Neuronal stem cell (in vitro differentiated cells): ENCODE results near the gene NKPD1.
A peak's percentile ranks its signal among the peaks of the same experiment; 100 is the strongest.

ENCODE experiments used
- DNase-seq: peaks from one replicate; pipeline ENCODE4 v3.0.0-alpha.2; 2013; ENCODE audit warnings: low spot score
- H2AFZ ChIP-seq: one replicate; pipeline ENCODE4 v1.6.1; 2013; ENCODE audit warnings: mild to moderate bottlenecking, low read length, inconsistent platforms
- H2AK5ac ChIP-seq: 2 replicates; pipeline ENCODE4 v1.6.1; 2013; ENCODE audit warnings: low read depth, mild to moderate bottlenecking, inconsistent platforms, low read length, moderate library complexity, mixed read lengths
- H2BK120ac ChIP-seq: 2 replicates; pipeline ENCODE4 v1.6.1; 2013; ENCODE audit warnings: low read depth, mild to moderate bottlenecking, inconsistent platforms, low read length, moderate library complexity, mixed read lengths
- H2BK12ac ChIP-seq: one replicate; pipeline ENCODE4 v1.6.1; 2013; ENCODE audit warnings: low read length, inconsistent platforms
- H2BK15ac ChIP-seq: 2 replicates; pipeline ENCODE4 v1.6.1; 2013; ENCODE audit warnings: mild to moderate bottlenecking, low read length, inconsistent platforms, mixed read lengths
- H2BK5ac ChIP-seq: one replicate; pipeline ENCODE4 v1.6.1; 2013; ENCODE audit warnings: inconsistent platforms, mild to moderate bottlenecking, low read length, moderate library complexity
- H3K14ac ChIP-seq: one replicate; pipeline ENCODE4 v1.6.1; 2013; ENCODE audit warnings: low read length, inconsistent platforms
- H3K18ac ChIP-seq: 2 replicates; pipeline ENCODE4 v1.6.1; 2013; ENCODE audit warnings: low read length, inconsistent platforms
- H3K23ac ChIP-seq: 2 replicates; pipeline ENCODE4 v1.6.1; 2013; ENCODE audit warnings: low read depth, mild to moderate bottlenecking, mixed read lengths, low read length, inconsistent platforms; ENCODE audit not compliant: poor library complexity
- H3K27ac ChIP-seq: replicated peaks from 3 replicates; pipeline ENCODE4 v1.5.1; 2013; ENCODE audit warnings: low read length, inconsistent platforms
- H3K27me3 ChIP-seq, 3 experiments: 2 replicates each; pipeline ENCODE4 v1.6.1; 2013; ENCODE audit warnings: low read length in 3 of 3, mild to moderate bottlenecking in 2 of 3, inconsistent platforms in 1 of 3, low read depth in 1 of 3, mixed read lengths in 1 of 3, moderate library complexity in 1 of 3; ENCODE audit not compliant: control insufficient read depth in 3 of 3, insufficient read depth in 3 of 3
- H3K36me3 ChIP-seq, 2 donors: replicated peaks in 1 of 2; 2 replicates each; pipeline ENCODE4 v1.6.1; 2013; ENCODE audit warnings: low read length in 2 of 2; ENCODE audit not compliant: control insufficient read depth in 2 of 2, insufficient read depth in 2 of 2
- H3K4ac ChIP-seq: 2 replicates; pipeline ENCODE4 v1.6.1; 2013; ENCODE audit warnings: inconsistent platforms, mild to moderate bottlenecking, low read length, moderate library complexity
- H3K4me1 ChIP-seq, 2 donors: 1 replicate in 1 of 2; 2 replicates in 1 of 2; pipeline ENCODE4 v1.6.1; 2013; ENCODE audit warnings: low read length in 2 of 2, low read depth in 1 of 2; ENCODE audit not compliant: control insufficient read depth in 2 of 2, insufficient read depth in 1 of 2
- H3K4me2 ChIP-seq: one replicate; pipeline ENCODE4 v1.6.1; 2013; ENCODE audit warnings: mild to moderate bottlenecking, low read length, inconsistent platforms; ENCODE audit not compliant: insufficient read depth, poor library complexity, severe bottlenecking
- H3K4me3 ChIP-seq, 2 donors: 2 replicates each; pipeline ENCODE4 v1.5.1; 2013; ENCODE audit warnings: low read length in 2 of 2, mild to moderate bottlenecking in 2 of 2, inconsistent platforms in 1 of 2, moderate library complexity in 1 of 2
- H3K79me1 ChIP-seq: one replicate; pipeline ENCODE4 v1.6.1; 2013; ENCODE audit warnings: low read depth, mild to moderate bottlenecking, inconsistent platforms, low read length, moderate library complexity
- H3K9ac ChIP-seq: one replicate; pipeline ENCODE4 v1.6.1; 2013; ENCODE audit warnings: mild to moderate bottlenecking, low read depth, low read length, inconsistent platforms; ENCODE audit not compliant: poor library complexity
- H3K9me3 ChIP-seq, 2 donors: replicated peaks in 1 of 2; 2 replicates each; pipeline versions ENCODE3 to v1.6.1; 2013; ENCODE audit warnings: low read length in 2 of 2, mild to moderate bottlenecking in 2 of 2, inconsistent platforms in 1 of 2, low read depth in 1 of 2, mixed read lengths in 1 of 2, moderate library complexity in 1 of 2; ENCODE audit not compliant: control insufficient read depth in 2 of 2, insufficient read depth in 1 of 2
- H4K8ac ChIP-seq: one replicate; pipeline ENCODE4 v1.6.1; 2013; ENCODE audit warnings: low read depth, mild to moderate bottlenecking, inconsistent platforms, low read length, moderate library complexity
- H4K91ac ChIP-seq: one replicate; pipeline ENCODE4 v1.6.1; 2013; ENCODE audit warnings: low read length, low read depth, mild to moderate bottlenecking, inconsistent platforms; ENCODE audit not compliant: poor library complexity
- WGBS, 2 donors: extraction: QIAGEN DNeasy Blood & Tissue Kit; methylation state at CpG; one replicate each; pipeline ENCODE4 v1.1.7; 2013; ENCODE audit warnings: missing lambda C conversion rate in 2 of 2, mixed read lengths in 1 of 2; ENCODE audit not compliant: insufficient read length in 2 of 2, insufficient replicate concordance in 1 of 2; ENCODE audit errors: extremely low coverage in 2 of 2; 5-methylcytosine and 5-hydroxymethylcytosine counted together

Gene NKPD1

GRCh38 chr19:45170146-45171106, 9.6 kb upstream of the NKPD1 start:
- H3K9me3 ChIP-seq = no peaks in the 10 kb centered on the region
- H2BK120ac ChIP-seq = no peak overlapping the region
- DNase-seq = no peak
- H2BK15ac ChIP-seq = peak overlapping the region; percentile 30
- H2BK12ac ChIP-seq = no peak overlapping the region
- H3K4me3 ChIP-seq = peak overlapping the region in 1 of 2 donors; percentile 42
- H3K36me3 ChIP-seq = no peaks in the 10 kb centered on the region
- no peak overlapping the region for H4K91ac ChIP-seq
- H3K27ac ChIP-seq = no peak overlapping the region
- H3K14ac ChIP-seq = no peak overlapping the region
- H3K9ac ChIP-seq = peak overlapping the region; percentile 50
- H3K23ac ChIP-seq = no peak overlapping the region
- H3K4me1 ChIP-seq = peaks cover 6 to 16% of the 10 kb centered on the region in 2 donors
- WGBS, 2 donors = no CpG with 5 or more reads among the region's 21 CpGs
- H2AK5ac ChIP-seq = peak overlapping the region; percentile 46
- no peaks in the 10 kb centered on the region for H3K27me3 ChIP-seq
- H2AFZ ChIP-seq = no peak overlapping the region
- H3K4ac ChIP-seq = no peak overlapping the region
- H3K18ac ChIP-seq = no peak overlapping the region
- H4K8ac ChIP-seq = peak overlapping the region; percentile 82
- no peak overlapping the region for H3K4me2 ChIP-seq
- peaks cover 5% of the 10 kb centered on the region for H3K79me1 ChIP-seq
- no peak overlapping the region for H2BK5ac ChIP-seq

- no peak overlapping the region for H3K4me3 ChIP-seq
- H2BK15ac ChIP-seq = no peak overlapping the region
- peak overlapping the region; percentile 21 for H3K9ac ChIP-seq
- no peak overlapping the region for H3K27ac ChIP-seq
- H3K4ac ChIP-seq = no peak overlapping the region
- no peaks in the 10 kb centered on the region for H3K36me3 ChIP-seq
- no peak overlapping the region for H2BK12ac ChIP-seq
- H3K18ac ChIP-seq = peak overlapping the region; percentile 38
- H2BK5ac ChIP-seq = no peak overlapping the region
- no peak overlapping the region for H2BK120ac ChIP-seq
- H3K9me3 ChIP-seq = no peaks in the 10 kb centered on the region
- H4K91ac ChIP-seq = no peak overlapping the region
- no peak overlapping the region for H4K8ac ChIP-seq
- H2AFZ ChIP-seq = no peak overlapping the region
- H3K4me2 ChIP-seq = no peak overlapping the region
- peaks cover 5% of the 10 kb centered on the region for H3K79me1 ChIP-seq
- H3K27me3 ChIP-seq = no peaks in the 10 kb centered on the region
- H2AK5ac ChIP-seq = peak overlapping the region; percentile 46
- H3K23ac ChIP-seq = no peak overlapping the region
- no peak for DNase-seq
- H3K14ac ChIP-seq = peak overlapping the region; percentile 38
- H3K4me1 ChIP-seq = peaks cover 6 to 16% of the 10 kb centered on the region in 2 donors
- WGBS, 2 donors = no CpG with 5 or more reads among the region's 10 CpGs
These were observed 8.8 kb upstream of the NKPD1 start for GRCh38 chr19:45169602-45170001.

GRCh38 chr19:45168767-45169351, 8.1 kb upstream of the NKPD1 start:
- Histone ChIP-seq H2AK5ac (no peak overlapping the region), H4K91ac (no peak overlapping the region), H3K9ac (no peak overlapping the region), H3K4me3 (no peak overlapping the region), H2BK120ac (no peak overlapping the region), H3K4me2 (no peak overlapping the region), H3K36me3 (no peaks in the 10 kb centered on the region), H3K23ac (no peak overlapping the region), H2BK5ac (no peak overlapping the region), H3K18ac (no peak overlapping the region), H2BK12ac (no peak overlapping the region), H3K4me1 (peaks cover 6 to 16% of the 10 kb centered on the region in 2 donors), H3K4ac (no peak overlapping the region), H3K27ac (no peak overlapping the region), H2BK15ac (no peak overlapping the region), H3K27me3 (no peaks in the 10 kb centered on the region), H3K9me3 (no peaks in the 10 kb centered on the region), H3K14ac (no peak overlapping the region), H3K79me1 (peaks cover 5% of the 10 kb centered on the region), H2AFZ (no peak overlapping the region), H4K8ac (no peak overlapping the region)
- WGBS, 2 donors = no CpG with 5 or more reads among the region's 16 CpGs
- no peak for DNase-seq

GRCh38 chr19:45166723-45167252, 6.0 kb upstream of the NKPD1 start:
- Histone ChIP-seq H3K9me3 (no peaks in the 10 kb centered on the region), H3K14ac (peak overlapping the region; percentile 84), H3K36me3 (no peaks in the 10 kb centered on the region), H2AK5ac (no peak overlapping the region), H3K4me3 (no peak overlapping the region), H2BK120ac (no peak overlapping the region), H3K4me2 (no peak overlapping the region), H3K18ac (peak overlapping the region; percentile 23), H3K4me1 (peaks cover 6 to 21% of the 10 kb centered on the region in 2 donors), H2BK5ac (no peak overlapping the region), H2BK12ac (no peak overlapping the region), H3K4ac (no peak overlapping the region), H3K79me1 (peaks cover 2% of the 10 kb centered on the region), H2BK15ac (no peak overlapping the region), H4K91ac (no peak overlapping the region), H3K27ac (no peak overlapping the region), H3K23ac (peak overlapping the region; percentile 67), H3K9ac (peak overlapping the region; percentile 63), H3K27me3 (no peaks in the 10 kb centered on the region), H4K8ac (no peak overlapping the region), H2AFZ (peak overlapping the region; percentile 69)
- WGBS, 2 donors = no CpG with 5 or more reads among the region's 14 CpGs
- DNase-seq = no peak
